ENCODE results near the gene ALKBH8. TPM values are rescaled to one million over a fixed set of nuclear protein-coding genes. Genes with fewer than 3 reads are reported as not detected.
"Not testable (repeated sequence)": the region's sequence is repeated elsewhere in the genome, so short reads cannot be mapped to it uniquely, and the experiment has no call there.

ALKBH8 gene
- total RNA-seq, 1 donor from 2014 or later, result 13.0 TPM

- DNase-seq (ENCODE audit: low read depth), result no peak
Measured at GRCh38 chr11:107577346-107577711, 11.8 kb upstream of the ALKBH8 start.

DNA sequence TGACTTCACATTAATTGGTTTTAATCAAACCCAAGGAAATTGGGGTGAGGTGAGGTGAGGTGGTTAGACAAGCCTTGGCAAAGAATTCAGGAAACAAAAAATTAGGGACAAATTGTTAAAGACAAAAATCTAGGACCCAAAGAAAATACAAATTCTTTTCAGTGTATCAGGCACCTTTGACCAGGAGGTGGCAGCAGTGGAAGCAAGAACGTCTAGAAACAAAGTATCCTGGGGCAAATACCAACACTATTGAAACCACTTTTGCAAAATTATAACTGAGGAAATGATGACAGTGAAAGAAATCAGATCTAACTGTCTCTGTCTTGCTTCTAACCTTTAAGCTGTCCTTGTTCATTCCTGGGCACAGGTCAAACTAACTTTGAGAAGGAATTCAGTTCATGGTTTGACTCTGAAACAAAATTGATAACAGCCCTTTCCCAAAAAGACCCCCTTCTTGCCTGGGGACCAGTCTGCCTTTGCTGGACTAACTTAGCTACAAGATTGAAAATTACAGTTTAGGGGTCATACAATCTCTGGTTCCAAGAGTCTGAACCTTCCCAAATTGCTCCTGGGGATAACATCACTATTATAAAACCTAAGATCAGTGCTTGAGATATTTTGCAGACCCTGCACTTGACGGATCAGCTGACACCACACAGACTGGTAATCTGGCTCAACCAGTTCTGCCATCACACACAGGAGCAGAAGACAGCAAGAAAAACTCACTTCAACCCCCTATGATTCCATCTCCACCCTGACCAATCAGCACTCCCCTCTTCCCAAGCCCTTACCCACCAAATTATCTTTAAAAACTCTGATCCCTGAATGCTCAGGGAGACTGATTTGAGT is 11.2 kb upstream of the ALKBH8 start:
- H3K36me3 Mint-ChIP-seq (ENCODE audit: low read depth, unreplicated experiment); H3K79me2 ChIP-seq (ENCODE audit: insufficient read depth, low read length); H3K27ac Mint-ChIP-seq (ENCODE audit: unreplicated experiment); H3K27ac ChIP-seq (ENCODE audit: low read depth, low read length); H3K4me1 ChIP-seq (ENCODE audit: insufficient read depth, low read length); FAIRE-seq; H3K4me3 ChIP-seq (ENCODE audit: insufficient read depth, low read depth, low read length); H3K4me1 Mint-ChIP-seq (ENCODE audit: low read depth, unreplicated experiment); H3K4me2 ChIP-seq (ENCODE audit: low read length); H3K27me3 ChIP-seq (ENCODE audit: insufficient read depth, low read length); H3K9me3 Mint-ChIP-seq (ENCODE audit: unreplicated experiment); H3K9me3 ChIP-seq (ENCODE audit: insufficient read depth, low read depth, low read length); H3K9ac ChIP-seq (ENCODE audit: low read length); H3K27me3 Mint-ChIP-seq (ENCODE audit: low read depth, unreplicated experiment); DNase-seq (ENCODE audit: low read depth); H3K36me3 ChIP-seq (ENCODE audit: insufficient read depth, low read length); H4K20me1 ChIP-seq (ENCODE audit: insufficient read depth, low read length); H3K4me3 Mint-ChIP-seq (ENCODE audit: unreplicated experiment); H2AFZ ChIP-seq (ENCODE audit: low read depth, low read length): not testable (repeated sequence)
- TF ChIP-seq CTCF (IDR thresholded peaks at IDR 0.05; ENCODE audit: insufficient read depth, low read depth, low read length), result peak; percentile 74

More at GRCh38 chr11:107577346-107577711, 11.8 kb upstream of the ALKBH8 start:
- Histone ChIP-seq H3K4me1 (ENCODE audit: insufficient read depth, low read length) (no peaks in the 10 kb centered on the region), H3K4me2 (ENCODE audit: low read length) (no peak overlapping the region), H3K9me3 (ENCODE audit: insufficient read depth, low read depth, low read length) (no peaks in the 10 kb centered on the region), H3K27me3 (ENCODE audit: insufficient read depth, low read length) (no peaks in the 10 kb centered on the region), H3K79me2 (ENCODE audit: insufficient read depth, low read length) (no peaks in the 10 kb centered on the region), H2AFZ (ENCODE audit: low read depth, low read length) (no peak overlapping the region), H3K4me3 (ENCODE audit: insufficient read depth, low read depth, low read length) (no peak overlapping the region), H3K9ac (ENCODE audit: low read length) (no peak overlapping the region), H3K27ac (ENCODE audit: low read depth, low read length) (no peak overlapping the region), H3K36me3 (ENCODE audit: insufficient read depth, low read length) (no peaks in the 10 kb centered on the region), H4K20me1 (ENCODE audit: insufficient read depth, low read length) (no peaks in the 10 kb centered on the region)
- no peak overlapping the region for H3K27ac Mint-ChIP-seq (ENCODE audit: unreplicated experiment)
- no peaks in the 10 kb centered on the region for H3K36me3 Mint-ChIP-seq (ENCODE audit: low read depth, unreplicated experiment)
- FAIRE-seq, result no peak
- H3K4me3 Mint-ChIP-seq (ENCODE audit: unreplicated experiment), result no peak overlapping the region
- no peaks in the 10 kb centered on the region for H3K4me1 Mint-ChIP-seq (ENCODE audit: low read depth, unreplicated experiment)
- no peaks in the 10 kb centered on the region for H3K27me3 Mint-ChIP-seq (ENCODE audit: low read depth, unreplicated experiment)
- H3K9me3 Mint-ChIP-seq (ENCODE audit: unreplicated experiment), result no peaks in the 10 kb centered on the region
- TF ChIP-seq CTCF (IDR thresholded peaks at IDR 0.05; ENCODE audit: insufficient read depth, low read depth, low read length) (no peak), EZH2 (IDR thresholded peaks at IDR 0.05; ENCODE audit: insufficient read depth, low read length) (no peak)

GRCh38 chr11:107573438-107573837 is 7.9 kb upstream of the ALKBH8 start:
- no peaks in the 10 kb centered on the region for H3K36me3 ChIP-seq (ENCODE audit: insufficient read depth, low read length)
- no peaks in the 10 kb centered on the region for H3K36me3 Mint-ChIP-seq (ENCODE audit: low read depth, unreplicated experiment)
- no peak for DNase-seq (ENCODE audit: low read depth)
- no peaks in the 10 kb centered on the region for H3K4me1 Mint-ChIP-seq (ENCODE audit: low read depth, unreplicated experiment)
- H3K4me1 ChIP-seq (ENCODE audit: insufficient read depth, low read length), result no peaks in the 10 kb centered on the region
- no peak overlapping the region for H3K4me3 Mint-ChIP-seq (ENCODE audit: unreplicated experiment)
- H3K27me3 ChIP-seq (ENCODE audit: insufficient read depth, low read length), result no peaks in the 10 kb centered on the region
- TF ChIP-seq EZH2 (IDR thresholded peaks at IDR 0.05; ENCODE audit: insufficient read depth, low read length) (no peak), CTCF (IDR thresholded peaks at IDR 0.05; ENCODE audit: insufficient read depth, low read depth, low read length) (no peak)
- no peak overlapping the region for H3K9ac ChIP-seq (ENCODE audit: low read length)
- no peaks in the 10 kb centered on the region for H3K79me2 ChIP-seq (ENCODE audit: insufficient read depth, low read length)
- no peaks in the 10 kb centered on the region for H3K27me3 Mint-ChIP-seq (ENCODE audit: low read depth, unreplicated experiment)
- no peak overlapping the region for H3K4me3 ChIP-seq (ENCODE audit: insufficient read depth, low read depth, low read length)
- no peaks in the 10 kb centered on the region for H4K20me1 ChIP-seq (ENCODE audit: insufficient read depth, low read length)
- H2AFZ ChIP-seq (ENCODE audit: low read depth, low read length), result no peak overlapping the region
- H3K9me3 Mint-ChIP-seq (ENCODE audit: unreplicated experiment), result no peaks in the 10 kb centered on the region
- no peak overlapping the region for H3K4me2 ChIP-seq (ENCODE audit: low read length)
- no peak for FAIRE-seq
- no peaks in the 10 kb centered on the region for H3K9me3 ChIP-seq (ENCODE audit: insufficient read depth, low read depth, low read length)
- H3K27ac ChIP-seq (ENCODE audit: low read depth, low read length), result no peak overlapping the region
- H3K27ac Mint-ChIP-seq (ENCODE audit: unreplicated experiment), result no peak overlapping the region
